ENCODE data around the gene RAET1E.

RAET1E gene

GRCh38 chr6:149885888-149886287, 12.0 kb downstream of the RAET1E start:
- TF ChIP-seq GATA3 (IDR thresholded peaks at IDR 0.05; ENCODE audit: low read depth, low read length) (no peak), GATA2 (IDR thresholded peaks at IDR 0.05; ENCODE audit: low read depth, low read length) (no peak)

- no peak for TF ChIP-seq GATA3 (IDR thresholded peaks at IDR 0.05; ENCODE audit: low read depth, low read length)
- TF ChIP-seq GATA2 (IDR thresholded peaks at IDR 0.05; ENCODE audit: low read depth, low read length) = no peak
These were observed 13.3 kb downstream of the RAET1E start for GRCh38 chr6:149884617-149885016.

- TF ChIP-seq GATA3 (IDR thresholded peaks at IDR 0.05; ENCODE audit: low read depth, low read length) (no peak), GATA2 (IDR thresholded peaks at IDR 0.05; ENCODE audit: low read depth, low read length) (no peak)
These were observed 13.7 kb downstream of the RAET1E start for GRCh38 chr6:149884215-149884614.

- TF ChIP-seq GATA2 (IDR thresholded peaks at IDR 0.05; ENCODE audit: low read depth, low read length) = no peak
- no peak for TF ChIP-seq GATA3 (IDR thresholded peaks at IDR 0.05; ENCODE audit: low read depth, low read length)
These were observed 16.1 kb downstream of the RAET1E start for GRCh38 chr6:149881860-149882259.

DNA sequence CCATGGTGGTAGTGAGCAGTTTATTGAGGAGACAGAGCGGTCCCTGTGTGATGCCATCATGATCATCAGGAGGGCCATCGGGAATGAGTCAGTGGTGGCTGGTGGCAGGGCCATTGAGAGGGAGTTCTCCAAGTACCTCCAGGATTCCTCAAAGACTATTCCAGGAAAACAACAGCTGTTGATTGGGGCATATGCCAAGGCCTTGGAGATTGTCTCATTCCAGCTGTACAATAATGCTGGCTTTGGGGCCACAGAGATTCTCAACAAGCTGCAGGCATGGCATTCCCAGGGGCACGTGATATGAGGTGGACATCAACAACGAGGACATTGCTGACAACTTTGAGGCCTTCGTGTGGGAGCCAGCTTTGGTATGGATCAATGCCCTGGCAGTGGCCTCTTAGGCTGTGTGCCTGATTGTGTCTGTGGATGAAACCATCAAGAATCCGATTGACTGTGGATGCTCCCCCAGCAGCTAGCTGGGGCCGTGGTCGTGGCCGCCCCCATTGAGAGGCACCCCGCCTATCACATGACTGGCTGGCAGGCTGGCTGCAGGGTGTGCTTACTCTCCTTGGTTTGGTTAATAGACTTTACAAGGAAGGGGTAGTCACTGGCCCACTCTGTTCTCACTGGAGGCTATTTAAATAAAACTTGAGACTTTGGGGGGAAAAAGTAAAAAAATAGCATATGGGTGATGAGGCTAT, 16.7 kb downstream of the RAET1E start:
- TF ChIP-seq GATA2 (IDR thresholded peaks at IDR 0.05; ENCODE audit: low read depth, low read length) (no peak), GATA3 (IDR thresholded peaks at IDR 0.05; ENCODE audit: low read depth, low read length) (no peak)

DNA sequence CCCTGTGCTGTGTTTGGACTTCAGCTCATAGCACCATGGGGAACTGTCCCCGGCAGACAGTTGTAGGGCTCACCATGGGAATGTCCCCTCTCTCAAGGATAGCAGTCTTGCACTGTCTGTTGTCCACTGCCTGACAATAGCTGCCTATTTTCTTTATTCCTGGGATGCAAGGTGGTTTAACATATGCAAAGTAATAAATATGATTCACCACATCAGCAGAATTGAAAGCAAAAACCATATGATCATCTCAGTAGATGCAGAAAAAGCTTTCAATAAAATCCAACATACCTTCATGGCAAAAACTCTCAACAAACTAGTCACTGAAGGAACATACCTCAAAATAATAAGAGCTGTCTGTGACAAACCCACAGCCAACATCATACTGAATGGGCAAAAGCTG, 20.3 kb downstream of the RAET1E start:
- TF ChIP-seq GATA2 (IDR thresholded peaks at IDR 0.05; ENCODE audit: low read depth, low read length) = no peak
- no peak for TF ChIP-seq GATA3 (IDR thresholded peaks at IDR 0.05; ENCODE audit: low read depth, low read length)

DNA sequence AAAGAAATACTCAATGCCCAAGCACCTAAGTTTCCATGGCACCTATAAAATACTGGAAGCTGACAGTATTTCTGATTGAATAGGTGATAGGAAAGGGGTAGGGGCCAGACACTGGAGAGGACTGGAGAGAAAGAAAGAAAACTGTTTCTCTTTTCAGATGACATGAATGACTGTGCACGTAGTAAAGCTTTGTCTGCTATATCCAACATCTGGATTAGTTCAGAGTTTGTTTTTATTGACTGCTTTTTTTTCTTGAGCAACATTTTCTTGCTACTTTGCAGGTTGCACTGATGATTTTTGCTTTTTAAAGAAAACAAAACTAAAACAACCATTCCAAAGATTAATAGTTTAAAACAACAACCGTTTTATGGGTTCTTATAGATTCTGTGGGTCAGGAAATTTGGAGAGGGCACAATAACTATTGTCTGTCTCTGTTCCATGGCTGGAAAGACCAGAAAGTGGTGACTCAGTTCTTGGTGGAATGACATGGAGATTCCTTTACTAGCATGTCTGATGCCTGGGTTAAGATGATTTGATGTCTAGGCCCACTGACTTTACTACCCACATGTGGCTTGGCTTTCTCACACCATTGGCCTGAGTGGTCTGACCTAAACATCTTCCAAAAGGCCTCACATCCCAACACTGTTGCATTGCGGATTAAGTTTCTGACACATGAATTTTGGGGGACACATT, 21.5 kb downstream of the RAET1E start:
- TF ChIP-seq GATA2 (IDR thresholded peaks at IDR 0.05; ENCODE audit: low read depth, low read length) = no peak
- no peak for TF ChIP-seq GATA3 (IDR thresholded peaks at IDR 0.05; ENCODE audit: low read depth, low read length)

GRCh38 chr6:149872233-149872632, 25.7 kb downstream of the RAET1E start:
- TF ChIP-seq GATA3 (IDR thresholded peaks at IDR 0.05; ENCODE audit: low read depth, low read length) (no peak), GATA2 (IDR thresholded peaks at IDR 0.05; ENCODE audit: low read depth, low read length) (no peak)

DNA sequence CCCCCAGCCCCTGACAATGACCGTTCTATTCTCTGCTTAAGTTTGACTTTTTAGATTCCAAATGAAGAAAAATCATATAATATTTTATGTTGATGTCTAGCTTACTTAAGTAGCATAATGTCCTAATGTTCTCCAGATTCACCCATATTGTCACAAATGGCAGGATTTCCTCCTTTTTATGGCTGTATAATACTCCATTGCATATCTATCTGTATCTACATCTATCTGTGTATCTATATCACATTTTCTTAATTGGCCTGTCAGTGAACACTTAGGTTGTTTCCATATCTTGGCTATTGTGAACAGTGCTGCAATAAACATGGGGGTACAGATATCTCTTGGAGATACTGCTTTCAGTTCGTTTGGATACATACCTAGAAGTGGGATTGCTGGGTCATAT, 26.7 kb downstream of the RAET1E start:
- TF ChIP-seq GATA2 (IDR thresholded peaks at IDR 0.05; ENCODE audit: low read depth, low read length) = no peak
- no peak for TF ChIP-seq GATA3 (IDR thresholded peaks at IDR 0.05; ENCODE audit: low read depth, low read length)

GRCh38 chr6:149869275-149869892, 28.5 kb downstream of the RAET1E start:
- TF ChIP-seq GATA3 (IDR thresholded peaks at IDR 0.05; ENCODE audit: low read depth, low read length) (no peak), GATA2 (IDR thresholded peaks at IDR 0.05; ENCODE audit: low read depth, low read length) (no peak)

DNA sequence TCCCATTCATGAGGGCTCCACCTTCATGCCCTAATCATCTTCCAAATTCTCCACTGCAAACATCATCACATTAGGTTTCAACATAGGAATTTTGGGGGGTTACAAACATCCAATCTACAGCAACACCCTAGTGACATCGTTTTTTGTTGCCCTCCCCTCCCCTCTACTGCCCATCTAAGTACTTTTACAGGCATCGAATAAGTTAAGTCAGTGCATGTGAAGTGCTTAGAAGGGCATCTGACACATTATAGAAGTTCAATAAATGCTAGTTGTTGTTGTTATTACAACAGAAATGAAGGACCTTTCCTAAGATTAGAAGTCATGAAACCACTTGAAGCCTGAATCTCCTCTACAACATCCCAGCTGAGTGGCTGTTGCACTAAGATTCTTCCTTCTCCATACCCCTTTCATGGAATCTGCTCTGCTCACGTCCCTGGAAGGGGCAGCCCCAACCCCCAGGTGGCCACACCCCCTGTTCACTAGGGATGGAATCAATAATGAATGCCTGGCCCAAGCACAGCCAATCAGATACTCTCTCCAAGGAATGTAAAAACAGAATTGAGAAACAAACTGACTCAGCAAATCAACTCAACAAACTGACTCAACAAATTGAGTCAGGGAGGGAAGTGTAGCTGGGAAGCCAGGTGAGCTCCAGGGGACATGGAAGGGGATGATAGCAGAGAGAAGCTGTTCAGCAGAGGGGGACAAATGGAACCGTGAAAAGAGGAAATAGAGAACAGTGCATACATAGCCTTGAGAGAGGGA, 29.9 kb downstream of the RAET1E start:
- no peak for TF ChIP-seq GATA2 (IDR thresholded peaks at IDR 0.05; ENCODE audit: low read depth, low read length)

GRCh38 chr6:149864578-149865535, 33.1 kb downstream of the RAET1E start:
- TF ChIP-seq GATA2 (IDR thresholded peaks at IDR 0.05; ENCODE audit: low read depth, low read length) (no peak), GATA3 (IDR thresholded peaks at IDR 0.05; ENCODE audit: low read depth, low read length) (no peak)

Measured in SH-SY5Y (cell line).